GM19467 (cell line): ENCODE results near the gene ACOT7.
"Not testable (repeated sequence)": the region's sequence is repeated elsewhere in the genome, so short reads cannot be mapped to it uniquely, and the experiment has no call there.

Source experiments
- ATAC-seq: cut with Tn5 transposase; IDR thresholded peaks from one replicate; pipeline ENCODE4 v1.9.1; 2021; ENCODE audit warnings: mild to moderate bottlenecking, moderate library complexity; ENCODE audit not compliant: unreplicated experiment

The ACOT7 gene

GRCh38 chr1:6317098-6317760, 76.3 kb downstream of the ACOT7 start:
- no peak for ATAC-seq

GRCh38 chr1:6316240-6317097, 77.1 kb downstream of the ACOT7 start:
- no peak for ATAC-seq

GRCh38 chr1:6314503-6314902, 79.1 kb downstream of the ACOT7 start:
- ATAC-seq: no peak

GRCh38 chr1:6313393-6314200, 80.0 kb downstream of the ACOT7 start:
- ATAC-seq: no peak

- ATAC-seq: no peak
Measured at GRCh38 chr1:6310116-6310848, 83.3 kb downstream of the ACOT7 start.

GRCh38 chr1:6309564-6309963, 84.0 kb downstream of the ACOT7 start:
- ATAC-seq: no peak

- no peak for ATAC-seq
Measured at GRCh38 chr1:6308449-6308848, 85.1 kb downstream of the ACOT7 start.

GRCh38 chr1:6307682-6308081, 85.9 kb downstream of the ACOT7 start:
- not testable (repeated sequence) for ATAC-seq

GRCh38 chr1:6307099-6307498, 86.5 kb downstream of the ACOT7 start:
- ATAC-seq: no peak

GRCh38 chr1:6303397-6304012, 90.1 kb downstream of the ACOT7 start:
- ATAC-seq: no peak

GRCh38 chr1:6302568-6302967, 91.0 kb downstream of the ACOT7 start:
- no peak for ATAC-seq

- ATAC-seq: no peak
Measured at GRCh38 chr1:6301526-6301925, 92.0 kb downstream of the ACOT7 start.

GRCh38 chr1:6300342-6301048, 93.1 kb downstream of the ACOT7 start:
- ATAC-seq: no peak

- ATAC-seq: no peak
Measured at GRCh38 chr1:6299557-6300165, 93.9 kb downstream of the ACOT7 start.

- ATAC-seq: no peak
Measured at GRCh38 chr1:6298940-6299465, 94.6 kb downstream of the ACOT7 start.

GRCh38 chr1:6298530-6298929, 95.0 kb downstream of the ACOT7 start:
- no peak for ATAC-seq

GRCh38 chr1:6295910-6296309, 97.7 kb downstream of the ACOT7 start:
- no peak for ATAC-seq

- no peak for ATAC-seq
Measured at GRCh38 chr1:6294890-6295556, 98.5 kb downstream of the ACOT7 start.
